Fibroblast of skin of left quadriceps (primary cell): ENCODE data around the gene ASCC1.

Source experiments
- DNase-seq, 2 experiments: peaks; one replicate each; pipeline ENCODE4 v3.0.0-alpha.2; 2013; ENCODE audit warnings: low read depth in 2 of 2

Gene ASCC1

GRCh38 chr10:72081772-72082590 is 134.1 kb downstream of the ASCC1 start:
- DNase-seq, result no peak

- no peak for DNase-seq
Measured at GRCh38 chr10:72081210-72081609, 134.9 kb downstream of the ASCC1 start.

- DNase-seq, result no peak
Measured at GRCh38 chr10:72080042-72080975, 135.8 kb downstream of the ASCC1 start.

GRCh38 chr10:72079356-72079755 is 136.7 kb downstream of the ASCC1 start:
- no peak for DNase-seq

GRCh38 chr10:72077275-72077990 is 138.6 kb downstream of the ASCC1 start:
- DNase-seq, result no peak

GRCh38 chr10:72076756-72077155 is 139.3 kb downstream of the ASCC1 start:
- DNase-seq, result no peak

- no peak for DNase-seq
Measured at GRCh38 chr10:72075376-72076115, 140.5 kb downstream of the ASCC1 start.

- DNase-seq, result no peak
Measured at GRCh38 chr10:72074574-72075375, 141.3 kb downstream of the ASCC1 start.

GRCh38 chr10:72073708-72074573 is 142.1 kb downstream of the ASCC1 start:
- no peak for DNase-seq

GRCh38 chr10:72072639-72073038 is 143.4 kb downstream of the ASCC1 start:
- DNase-seq, result no peak

- no peak for DNase-seq
Measured at GRCh38 chr10:72072046-72072445, 144.0 kb downstream of the ASCC1 start.

- no peak for DNase-seq
Measured at GRCh38 chr10:72069751-72070526, 146.1 kb downstream of the ASCC1 start.

GRCh38 chr10:72068901-72069446 is 147.1 kb downstream of the ASCC1 start:
- DNase-seq, result no peak

- DNase-seq, result no peak
Measured at GRCh38 chr10:72068126-72068765, 147.8 kb downstream of the ASCC1 start.

GRCh38 chr10:72067463-72068125 is 148.5 kb downstream of the ASCC1 start:
- DNase-seq, result no peak

GRCh38 chr10:72066318-72067284 is 149.5 kb downstream of the ASCC1 start:
- no peak for DNase-seq
